HG02852 (cell line): ENCODE data around the gene TNFRSF6B.
A peak's percentile ranks its signal among the peaks of the same experiment; 100 is the strongest.
"Not testable (repeated sequence)": the region's sequence is repeated elsewhere in the genome, so short reads cannot be mapped to it uniquely, and the experiment has no call there.

Experiments
- ATAC-seq: cut with Tn5 transposase; IDR thresholded peaks from one replicate; pipeline ENCODE4 v1.9.1; 2021; ENCODE audit warnings: mild to moderate bottlenecking, moderate library complexity; ENCODE audit not compliant: unreplicated experiment

The TNFRSF6B gene

DNA sequence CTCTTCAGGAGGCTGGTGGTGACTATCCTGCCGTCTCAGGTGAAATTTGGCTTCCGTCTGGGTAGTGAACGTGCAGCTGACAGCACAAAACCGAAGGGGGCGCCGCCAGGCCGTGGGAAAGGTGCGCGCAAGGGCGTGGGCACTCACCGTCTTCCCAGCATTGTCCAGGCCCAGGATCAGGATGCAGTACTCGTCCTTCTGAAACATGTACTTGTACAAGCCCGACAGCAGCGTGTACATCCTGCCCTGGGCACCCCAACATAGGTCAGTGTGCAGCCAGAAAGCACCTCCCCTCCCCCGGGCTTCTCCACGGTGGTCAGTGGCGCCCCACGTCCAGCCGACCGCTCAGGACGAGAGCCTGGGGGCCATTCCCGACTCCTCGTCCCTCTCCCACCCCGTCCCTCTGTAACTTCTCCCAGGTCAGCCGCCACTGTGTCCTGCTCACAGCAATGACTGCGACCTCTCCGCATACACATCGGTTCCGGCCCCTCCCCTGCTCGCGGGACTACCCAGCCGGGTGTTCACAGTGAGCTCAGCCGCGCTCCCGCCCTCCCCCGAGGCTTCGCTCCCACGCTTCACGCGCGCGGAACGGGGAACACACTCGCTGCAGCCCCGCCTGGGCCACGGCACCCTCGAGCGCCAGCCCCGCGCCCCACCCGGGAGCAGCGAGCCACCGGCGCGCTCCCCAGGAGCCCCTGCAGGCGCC, 10.6 kb downstream of the TNFRSF6B start:
- ATAC-seq = peak; percentile 31

DNA sequence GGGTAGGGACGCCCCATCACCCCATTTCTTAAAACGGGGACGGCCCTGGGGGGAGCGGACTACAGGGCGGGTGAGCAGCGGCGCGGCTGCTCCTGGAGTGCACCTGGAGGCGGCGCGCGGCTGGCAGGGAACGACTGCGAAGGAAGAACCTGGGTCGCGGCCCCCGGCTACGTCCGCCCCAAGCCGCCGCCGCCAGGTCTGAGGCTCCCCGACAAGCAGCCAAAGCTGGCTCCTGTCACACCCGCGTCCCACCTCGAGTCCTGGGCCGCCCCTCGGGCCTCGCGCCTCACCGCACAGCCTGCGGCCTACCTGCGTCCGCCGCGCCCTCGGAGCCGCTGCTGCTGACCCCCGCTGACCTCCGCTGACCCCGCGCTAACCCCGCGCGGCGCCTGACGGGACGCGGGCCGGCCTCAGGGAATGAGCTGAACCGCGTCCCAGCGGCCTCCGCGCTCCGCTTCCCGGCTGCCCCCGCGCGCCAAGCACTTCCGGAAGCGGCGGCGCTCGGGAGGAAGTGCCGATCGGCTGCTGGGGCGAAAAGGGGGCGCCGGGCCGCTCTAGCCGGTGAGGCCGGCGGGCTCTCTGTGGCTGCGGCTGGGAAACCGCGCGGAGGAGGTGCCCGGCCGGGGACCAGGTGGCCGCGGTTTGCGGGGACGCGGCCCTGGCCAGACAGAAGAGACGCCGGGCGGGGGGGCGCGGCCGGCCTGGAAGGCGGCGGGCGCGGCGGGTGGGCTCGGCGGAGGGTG, 11.3 kb downstream of the TNFRSF6B start, which contains the start of the genes ARFRP1 and ZGPAT:
TSS of gene ARFRP1 (minus strand) at position 419 of the 743 bp plus-strand sequence. CDS start 885 bp downstream, outside the sequence.
TSS of gene ZGPAT (plus strand) at position 482 of the 743 bp plus-strand sequence. CDS start 542 bp downstream, outside the sequence.
- peak; percentile 75 for ATAC-seq

DNA sequence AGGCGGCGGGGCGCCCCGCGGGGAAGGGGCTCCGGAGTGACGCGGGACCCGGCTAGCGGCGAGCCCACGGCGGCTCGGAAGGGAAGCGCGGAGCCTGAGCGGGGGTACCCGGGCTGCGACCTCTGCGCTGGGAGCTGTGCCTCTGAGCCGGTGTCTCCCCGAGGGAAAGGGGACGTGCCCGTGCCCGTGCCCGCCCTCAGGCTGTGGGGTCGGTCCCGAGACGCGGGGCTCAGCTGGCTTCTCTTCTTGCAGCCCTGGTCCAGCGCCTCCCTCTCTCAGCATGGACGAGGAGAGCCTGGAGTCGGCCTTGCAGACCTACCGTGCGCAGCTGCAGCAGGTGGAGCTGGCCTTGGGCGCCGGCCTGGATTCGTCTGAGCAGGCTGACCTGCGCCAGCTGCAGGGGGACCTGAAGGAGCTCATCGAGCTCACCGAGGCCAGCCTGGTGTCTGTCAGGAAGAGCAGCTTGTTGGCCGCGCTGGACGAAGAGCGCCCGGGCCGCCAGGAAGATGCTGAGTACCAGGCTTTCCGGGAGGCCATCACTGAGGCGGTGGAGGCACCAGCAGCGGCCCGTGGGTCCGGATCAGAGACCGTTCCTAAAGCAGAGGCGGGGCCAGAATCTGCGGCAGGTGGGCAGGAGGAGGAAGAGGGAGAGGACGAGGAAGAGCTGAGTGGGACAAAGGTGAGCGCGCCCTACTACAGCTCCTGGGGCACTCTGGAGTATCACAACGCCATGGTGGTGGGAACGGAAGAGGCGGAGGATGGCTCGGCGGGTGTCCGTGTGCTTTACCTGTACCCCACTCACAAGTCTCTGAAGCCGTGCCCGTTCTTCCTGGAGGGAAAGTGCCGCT, 12.1 kb downstream of the TNFRSF6B start:
- peak; percentile 13 for ATAC-seq

DNA sequence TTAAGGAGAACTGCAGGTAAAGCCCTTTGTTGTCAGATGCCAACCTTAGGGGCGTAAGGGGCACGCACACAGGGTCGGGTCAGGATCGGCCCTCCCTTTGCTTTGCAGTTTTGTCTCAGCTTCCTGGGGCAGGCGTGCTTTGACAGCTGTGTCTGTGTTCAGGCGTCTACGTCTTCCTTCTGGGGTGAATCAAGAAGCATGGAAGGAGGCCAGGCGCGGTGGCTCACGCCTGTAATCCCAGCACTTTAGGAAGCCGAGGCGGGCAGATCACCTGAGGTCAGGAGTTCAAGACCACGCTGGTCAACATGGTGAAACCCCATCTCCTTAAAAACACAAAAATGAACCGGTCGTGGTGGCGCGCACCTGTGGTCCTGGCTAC, 12.7 kb downstream of the TNFRSF6B start:
- ATAC-seq = no peak

DNA sequence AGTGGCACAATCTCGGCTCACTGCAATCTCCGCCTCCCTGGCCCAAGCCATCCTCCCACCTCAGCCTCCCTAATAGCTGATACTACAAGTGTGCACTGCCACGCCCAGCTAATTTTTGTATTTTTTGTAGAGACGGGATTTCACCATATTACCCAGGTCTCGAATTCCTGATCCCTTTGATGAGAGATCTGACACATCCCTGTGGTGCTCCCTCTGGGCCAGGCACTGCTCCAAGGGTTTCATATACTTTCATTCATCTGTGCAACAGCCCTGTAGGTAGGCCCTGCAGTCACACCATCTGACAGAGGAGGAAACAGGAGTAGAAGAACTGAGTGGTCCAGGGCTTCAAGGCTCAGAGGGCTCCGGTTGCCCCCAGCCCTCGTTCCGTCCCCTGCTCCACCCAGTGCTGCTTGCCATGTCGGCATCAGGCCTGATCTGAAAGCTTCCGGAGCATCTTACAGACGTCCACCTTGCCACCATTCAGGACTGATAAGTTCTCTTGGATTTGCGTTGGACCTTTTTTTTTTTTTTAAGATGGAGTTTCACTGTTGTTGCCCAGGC, 14.7 kb downstream of the TNFRSF6B start:
- no peak for ATAC-seq

DNA sequence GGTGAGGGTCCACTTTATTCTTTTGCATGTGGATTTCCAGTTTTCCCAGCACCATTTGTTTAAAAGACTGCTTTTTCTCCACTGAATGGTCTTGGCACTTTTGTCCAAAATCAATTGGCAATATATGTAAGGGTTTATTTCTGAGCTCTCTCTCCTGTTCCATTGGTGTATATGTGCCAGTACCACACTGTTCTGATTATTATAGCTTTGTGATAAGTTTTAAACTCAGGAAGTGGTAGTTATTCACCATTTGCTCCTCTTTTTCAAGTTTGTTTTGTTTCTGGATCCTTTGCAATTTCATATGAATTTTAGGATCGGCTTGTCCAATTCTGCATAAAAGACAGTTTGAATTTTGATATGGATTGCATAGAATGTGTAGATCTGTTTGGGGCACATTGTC, 15.7 kb downstream of the TNFRSF6B start:
- ATAC-seq = no peak

DNA sequence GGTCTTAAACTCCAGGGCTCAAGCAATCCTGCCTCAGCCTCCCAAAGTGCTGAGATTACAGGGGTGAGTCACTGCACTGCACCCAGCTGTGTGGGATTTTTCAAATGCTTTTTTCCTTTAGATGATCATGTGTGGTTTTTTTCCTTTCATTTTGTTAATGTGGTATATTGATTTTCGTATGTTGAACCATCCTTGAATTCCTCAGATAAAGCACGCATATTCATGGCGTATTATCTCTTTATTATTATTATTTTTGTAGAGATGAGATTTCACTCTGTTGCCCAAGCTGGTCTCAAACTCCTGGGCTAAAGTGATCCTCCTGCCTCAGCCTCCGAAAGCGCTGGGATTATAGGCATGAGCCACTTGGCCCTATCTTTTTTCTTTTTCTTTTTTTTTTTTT, 18.4 kb downstream of the TNFRSF6B start:
- no peak for ATAC-seq

DNA sequence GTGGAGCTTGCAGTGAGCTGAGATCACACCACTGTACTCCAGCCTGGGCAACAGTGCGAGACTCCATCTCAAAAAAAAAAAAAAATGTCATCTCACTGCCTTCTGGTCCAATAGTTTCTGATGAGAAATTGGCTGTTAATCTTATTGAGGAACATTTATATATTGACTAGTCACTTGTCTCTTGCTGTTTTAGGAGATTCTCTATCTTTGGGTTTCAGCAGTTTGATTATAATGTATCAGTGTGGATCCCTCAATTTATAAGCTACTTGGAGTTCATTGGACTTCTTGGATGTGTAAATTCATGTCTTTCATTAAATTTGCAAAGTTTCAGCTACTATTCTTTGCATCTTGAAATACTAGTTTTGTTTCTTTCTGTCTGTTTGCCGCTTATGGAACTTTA, 22.5 kb downstream of the TNFRSF6B start:
- ATAC-seq = no peak

DNA sequence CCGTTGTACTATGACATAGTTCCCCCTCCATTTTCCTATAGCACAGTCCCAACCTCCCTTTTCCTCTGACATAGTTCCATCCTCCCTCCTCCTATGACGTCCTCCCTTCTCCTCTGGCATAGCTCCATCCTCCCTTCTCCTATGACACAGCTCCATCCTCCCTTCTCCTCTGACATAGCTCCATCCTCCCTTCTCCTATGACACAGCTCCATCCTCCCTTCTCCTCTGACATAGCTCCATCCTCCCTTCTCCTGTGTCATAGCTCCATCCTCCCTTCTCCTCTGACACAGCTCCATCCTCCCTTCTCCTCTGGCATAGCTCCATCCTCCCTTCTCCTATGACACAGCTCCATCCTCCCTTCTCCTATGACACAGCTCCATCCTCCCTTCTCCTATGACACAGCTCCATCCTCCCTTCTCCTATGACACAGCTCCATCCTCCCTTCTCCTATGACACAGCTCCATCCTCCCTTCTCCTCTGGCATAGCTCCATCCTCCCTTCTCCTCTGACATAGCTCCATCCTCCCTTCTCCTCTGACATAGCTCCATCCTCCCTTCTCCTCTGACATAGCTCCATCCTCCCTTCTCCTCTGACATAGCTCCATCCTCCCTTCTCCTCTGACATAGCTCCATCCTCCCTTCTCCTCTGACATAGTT, 26.6 kb downstream of the TNFRSF6B start:
- ATAC-seq = not testable (repeated sequence)

DNA sequence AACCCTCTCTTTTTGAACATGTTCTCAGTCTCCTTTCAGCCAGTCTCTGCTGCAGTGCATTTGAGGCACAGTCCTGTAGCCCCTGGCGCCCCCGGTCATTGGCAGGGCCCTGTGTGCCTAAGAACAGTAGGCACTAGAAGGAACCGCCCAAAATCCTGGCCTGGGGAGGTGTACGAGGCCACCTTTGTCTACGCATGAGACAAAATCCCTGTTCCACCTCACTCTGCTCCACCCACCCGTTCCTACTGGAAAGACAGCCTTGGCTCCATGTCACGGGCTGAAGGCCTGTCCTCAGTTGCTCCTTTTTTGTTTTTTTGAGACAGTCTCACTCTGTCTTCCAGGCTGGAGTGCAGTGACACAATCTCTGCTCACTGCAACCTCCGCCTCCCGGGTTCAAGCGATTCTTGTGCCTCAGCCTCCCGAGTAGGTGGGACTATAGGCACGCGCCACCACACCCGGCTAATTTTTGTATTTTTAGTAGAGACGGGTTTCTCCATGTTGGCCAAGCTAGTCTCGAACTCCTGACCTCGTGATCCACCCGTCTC, 33.8 kb downstream of the TNFRSF6B start:
- ATAC-seq = not testable (repeated sequence)

DNA sequence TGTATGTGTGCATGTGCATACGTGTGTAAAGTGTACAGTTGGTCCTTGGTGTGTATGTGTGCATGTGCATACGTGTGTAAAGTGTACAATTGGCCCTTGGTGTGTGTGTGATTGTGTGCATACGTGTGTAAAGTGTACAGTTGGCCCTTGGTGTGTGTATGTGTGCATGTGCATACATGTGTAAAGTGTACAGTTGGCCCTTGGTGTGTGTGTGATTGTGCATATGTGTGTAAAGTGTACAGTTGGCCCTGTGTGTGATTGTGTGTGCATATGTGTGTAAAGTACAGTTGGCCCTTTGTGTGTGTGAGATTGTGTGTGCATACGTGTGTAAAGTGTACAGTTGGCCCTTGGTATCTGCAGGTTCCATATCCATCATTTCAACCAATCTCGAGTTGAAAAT, 35.0 kb downstream of the TNFRSF6B start:
- no peak for ATAC-seq

DNA sequence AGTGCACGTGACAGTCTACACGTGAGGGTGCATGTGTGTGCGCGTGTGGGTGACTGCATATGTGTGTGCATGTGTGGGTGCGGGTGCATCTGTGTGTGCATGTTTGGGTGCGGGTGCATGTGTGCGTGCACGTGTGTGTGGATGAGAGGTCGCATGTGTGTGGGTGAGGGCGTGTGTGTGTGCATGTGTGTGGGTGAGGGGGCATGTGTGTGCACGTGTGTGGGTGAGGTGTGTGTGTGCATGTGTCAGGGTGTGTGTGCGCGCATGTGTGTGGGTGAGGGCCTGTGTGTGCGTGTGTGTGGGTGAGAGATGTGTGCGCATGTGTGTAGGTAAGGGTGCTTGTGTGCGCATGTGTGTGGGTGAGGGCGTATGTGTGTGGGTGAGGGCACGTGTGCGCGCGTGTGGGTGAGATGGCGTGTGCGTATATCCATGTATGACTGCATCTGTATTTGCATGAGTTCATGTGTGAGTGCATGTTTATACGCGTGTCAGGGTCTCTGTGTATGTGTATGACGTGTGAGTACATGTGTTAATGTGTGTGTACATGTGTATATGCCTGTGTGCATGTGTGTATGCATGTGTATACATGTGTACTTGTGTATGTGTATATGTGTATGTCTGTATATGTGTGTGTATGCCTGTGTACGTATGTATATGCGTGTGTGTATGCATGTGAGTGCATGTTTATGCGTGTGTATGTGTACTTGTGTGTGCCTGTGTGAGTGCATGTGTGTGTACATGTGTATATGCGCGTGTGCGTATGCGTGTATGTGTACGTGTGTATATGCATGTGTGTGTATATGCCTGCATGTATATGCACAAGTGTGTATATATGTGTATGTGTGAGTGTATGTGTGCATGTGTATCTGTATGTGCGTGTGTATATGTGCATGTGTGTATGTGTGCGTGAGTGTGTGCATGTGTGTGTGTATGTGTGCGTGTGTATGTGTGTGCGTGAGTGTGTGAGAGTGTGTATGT, 36.0 kb downstream of the TNFRSF6B start:
- no peak for ATAC-seq

DNA sequence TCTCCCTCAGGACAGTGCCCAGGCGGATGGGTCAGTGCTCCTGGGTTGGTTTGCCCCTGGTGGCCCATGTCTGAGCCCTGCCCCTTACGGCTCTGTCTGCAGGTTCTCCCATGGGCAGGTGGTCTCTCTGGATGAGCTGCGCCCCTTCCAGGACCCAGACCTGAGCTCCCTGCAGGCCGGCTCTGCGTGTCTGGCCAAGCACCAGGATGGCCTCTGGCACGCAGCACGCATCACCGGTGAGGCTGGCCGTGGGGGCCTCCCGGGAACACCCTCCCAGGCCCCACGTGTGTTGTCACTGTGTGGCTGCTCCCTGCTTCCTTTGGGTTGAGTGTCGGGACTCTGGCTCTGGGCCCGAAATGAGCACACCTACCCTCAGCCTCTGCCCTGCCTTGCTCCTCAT, 36.7 kb downstream of the TNFRSF6B start:
- ATAC-seq = no peak

DNA sequence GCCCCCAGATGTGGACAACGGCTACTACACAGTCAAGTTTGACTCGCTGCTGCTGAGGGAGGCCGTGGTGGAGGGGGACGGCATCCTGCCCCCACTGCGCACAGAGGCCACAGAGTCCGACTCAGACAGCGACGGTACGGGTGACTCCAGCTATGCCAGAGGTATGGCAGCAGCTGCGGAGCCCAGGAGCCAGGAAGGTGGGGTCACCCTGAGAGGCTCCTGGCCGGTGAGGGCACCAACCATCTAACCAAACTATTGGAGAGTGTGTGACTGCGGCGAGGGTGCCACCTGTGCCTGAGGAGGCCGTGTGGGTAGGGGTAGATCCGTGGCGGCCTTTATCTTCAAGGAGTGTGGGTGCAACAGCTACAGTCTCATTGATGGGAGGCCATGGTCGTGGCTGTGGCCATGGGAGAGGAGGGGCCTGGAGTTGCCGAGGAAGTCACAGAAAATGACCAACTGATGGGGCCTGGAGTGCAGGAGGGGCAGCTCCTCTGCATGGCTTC, 37.2 kb downstream of the TNFRSF6B start:
- no peak for ATAC-seq

DNA sequence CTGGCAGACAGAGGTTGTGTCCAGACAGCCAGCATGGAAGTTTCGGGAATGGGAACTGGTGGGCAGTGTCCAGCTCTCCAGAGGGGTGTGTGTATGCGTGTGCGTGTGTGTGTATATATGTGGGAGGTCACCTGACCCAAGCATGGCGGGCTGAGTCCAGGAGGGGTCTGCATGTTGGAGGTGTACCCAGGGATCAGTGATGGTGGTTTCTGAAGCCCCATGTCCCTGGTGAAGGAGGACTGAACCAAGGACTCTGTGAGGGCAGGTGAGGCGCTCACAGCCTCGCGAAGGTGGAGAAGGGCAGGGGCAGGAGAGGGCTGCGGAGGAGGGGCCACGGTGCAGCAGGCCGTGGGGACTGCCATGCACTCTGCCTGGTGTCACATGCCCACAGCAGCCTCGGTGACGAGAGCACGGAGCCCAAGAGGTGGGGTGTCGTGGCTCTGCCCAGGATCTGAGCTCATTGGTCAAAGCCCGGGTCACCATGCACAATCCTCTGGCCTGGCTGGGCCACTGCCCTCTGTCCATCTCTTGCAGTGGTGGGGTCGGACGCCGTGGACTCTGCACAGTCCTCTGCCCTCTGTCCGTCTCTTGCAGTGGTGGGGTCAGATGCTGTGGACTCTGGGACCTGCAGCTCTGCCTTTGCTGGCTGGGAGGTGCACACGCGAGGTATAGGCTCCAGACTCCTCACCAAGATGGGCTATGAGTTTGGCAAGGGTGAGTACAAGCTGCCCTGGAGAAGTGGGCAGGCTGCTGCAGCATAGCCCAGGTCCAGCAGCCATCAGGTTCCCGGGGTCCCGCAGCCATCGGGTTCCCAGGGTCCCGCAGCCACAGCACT, 37.9 kb downstream of the TNFRSF6B start:
- no peak for ATAC-seq

DNA sequence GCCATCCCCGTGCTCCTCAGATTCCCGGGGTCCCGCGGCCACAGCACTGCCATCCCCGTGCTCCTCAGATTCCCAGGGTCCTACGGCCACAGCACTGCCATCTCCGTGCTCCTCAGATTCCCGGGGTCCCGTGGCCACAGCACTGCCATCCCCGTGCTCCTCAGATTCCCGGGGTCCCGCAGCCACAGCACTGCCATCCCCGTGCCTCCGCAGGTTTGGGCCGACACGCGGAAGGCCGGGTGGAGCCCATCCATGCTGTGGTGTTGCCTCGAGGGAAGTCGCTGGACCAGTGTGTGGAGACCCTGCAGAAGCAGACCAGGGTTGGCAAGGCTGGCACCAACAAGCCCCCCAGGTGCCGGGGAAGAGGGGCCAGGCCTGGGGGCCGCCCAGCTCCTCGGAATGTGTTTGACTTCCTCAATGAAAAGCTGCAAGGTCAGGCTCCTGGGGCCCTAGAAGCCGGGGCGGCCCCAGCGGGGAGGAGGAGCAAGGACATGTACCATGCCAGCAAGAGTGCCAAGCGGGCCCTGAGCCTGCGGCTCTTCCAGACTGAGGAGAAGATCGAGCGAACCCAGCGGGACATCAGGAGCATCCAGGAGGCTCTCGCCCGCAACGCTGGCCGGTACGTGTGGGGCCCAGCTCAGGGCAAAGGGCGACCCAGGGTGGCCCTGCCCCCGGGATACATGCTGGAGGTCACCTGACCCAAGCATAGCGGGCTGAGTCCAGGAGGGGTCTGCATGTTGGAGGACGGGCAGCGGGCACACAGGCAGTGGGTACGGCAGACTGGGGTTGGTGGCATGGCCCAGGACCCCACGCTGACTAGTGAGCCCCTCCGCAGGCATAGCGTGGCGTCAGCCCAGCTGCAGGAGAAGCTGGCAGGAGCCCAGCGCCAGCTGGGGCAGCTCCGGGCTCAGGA, 38.8 kb downstream of the TNFRSF6B start:
- ATAC-seq = no peak
